MM.1S (cell line): ENCODE measurements around the gene R3HDML.

Experiments used
- CTCF ChIP-seq: fragments of 300-600 bp; sonication (generic); IDR thresholded peaks from 2 replicates; pipeline ENCODE4 v1.5.1; 2016; ENCODE audit warnings: antibody characterized with exemption, low read length, mixed read lengths
- EZH2 ChIP-seq: fragments of 300-600 bp; sonication (generic); optimal IDR thresholded peaks from 2 replicates; pipeline ENCODE3; 2017; ENCODE audit warnings: low read depth, mild to moderate bottlenecking, antibody characterized with exemption, low read length, mixed read lengths

- no peak for TF ChIP-seq CTCF
- no peak for TF ChIP-seq EZH2
Measured at GRCh38 chr20:44304383-44304782, 32.5 kb upstream of the R3HDML start.
